Endothelial cell of umbilical vein (primary cell): ENCODE data around the gene DOCK7. TPM values are rescaled to one million over a fixed set of nuclear protein-coding genes. Genes with fewer than 3 reads are reported as not detected.

Source experiments
- BruUV-seq: library from RNA; stranded (reverse); fragments of 400-500 nt; replicated peaks from 2 replicates; lab custom pipeline; 2021; lab: Mats Ljungman, UMichigan
- CTCF ChIA-PET: fragments of 300-600, 350-600 bp; sonication (Branson Sonifier 250); formaldehyde crosslinking; loops from one replicate; lab custom pipeline; 2021; ENCODE audit warnings: antibody characterized with exemption, inconsistent platforms; lab: Charles Lee
- POLR2A ChIA-PET: fragments of 300-600, 350-600 bp; sonication (Branson Sonifier 250); formaldehyde crosslinking; loops from one replicate; lab custom pipeline; 2021; ENCODE audit warnings: antibody characterized with exemption, inconsistent platforms; lab: Charles Lee
- DNase-seq: peaks from one replicate; pipeline ENCODE4 v3.0.0-alpha.2; 2011; ENCODE audit warnings: low read depth, low spot score
- FAIRE-seq: peaks from 2 replicates; lab custom pipeline; 2011; peaks lifted over from hg19 to GRCh38; lab: Jason Lieb, UNC
- H2AFZ ChIP-seq: 2 replicates; pipeline ENCODE4 v1.6.0; 2012; ENCODE audit warnings: low read depth, low read length, control low read depth, inconsistent platforms
- H3K27ac ChIP-seq: 2 replicates; pipeline ENCODE4 v1.5.1; 2011; ENCODE audit warnings: low read depth, mild to moderate bottlenecking, control low read depth, low read length, moderate library complexity; ENCODE audit not compliant: insufficient read depth
- H3K27me3 ChIP-seq, 2 experiments: 2 replicates each; pipeline versions ENCODE4 v1.6.0 to v1.6.1; 2011; ENCODE audit warnings: low read length in 2 of 2, mixed read lengths in 1 of 2; ENCODE audit not compliant: control insufficient read depth in 2 of 2, insufficient read depth in 2 of 2
- H3K36me3 ChIP-seq, 2 experiments: 2 replicates in 1 of 2; 3 replicates in 1 of 2; pipeline ENCODE4 v1.5.1; 2011; ENCODE audit warnings: low read length in 2 of 2, mild to moderate bottlenecking in 1 of 2, moderate library complexity in 1 of 2; ENCODE audit not compliant: control insufficient read depth in 2 of 2, insufficient read depth in 2 of 2; ENCODE audit errors: extremely low read depth in 1 of 2
- H3K4me1 ChIP-seq: 3 replicates; pipeline ENCODE4 v1.5.1; 2011; ENCODE audit warnings: mild to moderate bottlenecking, low read length; ENCODE audit not compliant: control insufficient read depth, insufficient read depth; ENCODE audit errors: extremely low read depth
- H3K4me2 ChIP-seq: 2 replicates; pipeline ENCODE4 v1.6.1; 2011; ENCODE audit warnings: low read length, control low read depth, mixed read lengths; ENCODE audit not compliant: insufficient read depth
- H3K4me3 ChIP-seq, 3 experiments: fragments of 200-600 bp in 1 of 3; sonication (generic), shearing (Covaris generic) in 1 of 3; replicated peaks in 1 of 3; 2 replicates each; pipeline ENCODE4 v1.5.1; 2011 to 2016; ENCODE audit warnings: control low read depth in 3 of 3, low read length in 3 of 3, mild to moderate bottlenecking in 2 of 3, inconsistent platforms in 1 of 3, low read depth in 1 of 3, moderate library complexity in 1 of 3; ENCODE audit not compliant: insufficient read depth in 1 of 3
- H3K79me2 ChIP-seq: 2 replicates; pipeline ENCODE4 v1.6.0; 2012; ENCODE audit warnings: low read length, inconsistent platforms; ENCODE audit not compliant: control insufficient read depth, insufficient read depth
- H3K9ac ChIP-seq: replicated peaks from 2 replicates; pipeline ENCODE3; 2011; ENCODE audit warnings: low read length, control low read depth; ENCODE audit not compliant: insufficient read depth; ENCODE audit errors: extremely low read depth
- H3K9me1 ChIP-seq: replicated peaks from 3 replicates; pipeline ENCODE4 v1.6.0; 2011; ENCODE audit warnings: mild to moderate bottlenecking, low read length; ENCODE audit not compliant: control insufficient read depth, insufficient read depth; ENCODE audit errors: extremely low read depth
- H3K9me3 ChIP-seq: replicated peaks from 2 replicates; pipeline ENCODE4 v1.5.1; 2012; ENCODE audit warnings: low read length, inconsistent platforms; ENCODE audit not compliant: control insufficient read depth, insufficient read depth
- H4K20me1 ChIP-seq: replicated peaks from 2 replicates; pipeline ENCODE3; 2011; ENCODE audit warnings: mild to moderate bottlenecking, low read length; ENCODE audit not compliant: control insufficient read depth, insufficient read depth; ENCODE audit errors: extremely low read depth
- CTCF ChIP-seq, 2 donors: IDR thresholded peaks; 1 replicate in 1 of 2; 2 replicates in 1 of 2; pipeline ENCODE4 v1.5.1; 2011; ENCODE audit warnings: low read length in 2 of 2, mild to moderate bottlenecking in 2 of 2, moderate library complexity in 2 of 2, control low read depth in 1 of 2, inconsistent platforms in 1 of 2, low read depth in 1 of 2; ENCODE audit not compliant: insufficient read depth in 1 of 2; ENCODE audit errors: extremely low read depth in 1 of 2
- EZH2 ChIP-seq: IDR thresholded peaks from 2 replicates; pipeline ENCODE4 v1.6.1; 2012; ENCODE audit warnings: borderline replicate concordance, low read depth, mild to moderate bottlenecking, moderate library complexity, low read length, inconsistent platforms; ENCODE audit not compliant: severe bottlenecking
- FOS ChIP-seq: IDR thresholded peaks from 2 replicates; pipeline ENCODE4 v1.6.1; 2011; ENCODE audit warnings: mild to moderate bottlenecking, low read length, moderate library complexity, borderline replicate concordance; ENCODE audit not compliant: insufficient read depth
- GATA2 ChIP-seq: IDR thresholded peaks from 2 replicates; pipeline ENCODE4 v1.7.0; 2011; ENCODE audit warnings: low read depth, mild to moderate bottlenecking, moderate library complexity, mixed read lengths, low read length; ENCODE audit not compliant: insufficient read length, insufficient read depth
- JUN ChIP-seq: IDR thresholded peaks from 2 replicates; pipeline ENCODE4 v1.6.1; 2011; ENCODE audit warnings: borderline replicate concordance, low read depth; ENCODE audit not compliant: insufficient read length, insufficient read depth
- MAX ChIP-seq: IDR thresholded peaks from 2 replicates; pipeline ENCODE4 v1.6.1; 2011; ENCODE audit not compliant: insufficient read depth, insufficient read length
- MYC ChIP-seq: IDR thresholded peaks from one replicate; pipeline ENCODE4 v1.6.1; 2011; ENCODE audit warnings: mild to moderate bottlenecking, low read depth, low read length
- POLR2A ChIP-seq: IDR thresholded peaks from 2 replicates; pipeline ENCODE4 v1.6.1; 2012; ENCODE audit warnings: low read depth, mild to moderate bottlenecking, control low read depth, low read length
- POLR2AphosphoS5 ChIP-seq: IDR thresholded peaks from 2 replicates; pipeline ENCODE4 v1.6.1; 2012; ENCODE audit warnings: low read depth, mild to moderate bottlenecking, control low read depth, low read length, moderate library complexity; ENCODE audit not compliant: insufficient read depth
- dilution Hi-C: fragments of 300-500 bp; cut with MboI; formaldehyde crosslinking; loops from one replicate; pipeline ENCODE4 v1.15.0; 2019; ENCODE audit warnings: low sequenced_read_pairs; ENCODE audit not compliant: extremely low pct_ligation_motif_present
- intact Hi-C: fragments of 100-400 bp; cut with micrococcal nuclease; formaldehyde crosslinking; loops from one replicate; pipeline ENCODE4 v1.10.0; 2022
- polyA plus RNA-seq, 4 experiments: library from polyadenylated mRNA; depleted of rRNA in 3 of 4; stranded (reverse) in 3 of 4; unstranded in 1 of 4; fragments of >200 nt; gene quantifications; 2 replicates each; pipeline versions ENCODE4 v1.2.1 to v1.2.3, GENCODE V29; 2011 to 2012; ENCODE audit warnings: missing spikeins in 1 of 4
- total RNA-seq: library from RNA; stranded (reverse); gene quantifications from 2 replicates; pipeline ENCODE4 v1.2.3, GENCODE V29; 2021

DOCK7 gene
- total and polyA plus RNA-seq, 2 donors (not counting 3 experiments of a cell fraction or from before 2014, with no cell fraction given), result 9.4 to 31.9 TPM

GRCh38 chr1:62689524-62689923, 1.3 kb upstream of the DOCK7 start:
- Histone ChIP-seq H3K4me3 (peak overlapping the region in 1 of 3 experiments; percentile 29), H3K9me1 (no peaks in the 10 kb centered on the region), H3K4me2 (peak overlapping the region; percentile 87), H3K27me3 (no peaks in the 10 kb centered on the region), H2AFZ (no peak overlapping the region), H3K9ac (peak overlapping the region; percentile 61), H3K4me1 (peaks cover 30% of the 10 kb centered on the region), H4K20me1 (no peaks in the 10 kb centered on the region), H3K36me3 (no peaks in the 10 kb centered on the region), H3K9me3 (no peaks in the 10 kb centered on the region), H3K79me2 (peaks cover 26% of the 10 kb centered on the region), H3K27ac (peak overlapping the region; percentile 86)
- intact Hi-C loops (loop anchor here (1.0 to 2.0 kb wide), 3 partner anchors 93 to 253 kb away; no protein-coding TSS in a partner anchor), dilution Hi-C loops (no loop called here)
- BruUV-seq, result no TSS peak
- POLR2A ChIA-PET, result interaction anchor here (0.8 kb wide), 1 partner anchor 35 kb away, joined by 3 read pairs; no protein-coding TSS in a partner anchor
- FAIRE-seq, result peak; percentile 81
- TF ChIP-seq POLR2AphosphoS5, result peak; percentile 60
- TF ChIP-seq JUN, result peak; percentile 87
- no peak for TF ChIP-seq GATA2
- TF ChIP-seq MYC, result no peak
- TF ChIP-seq POLR2A, result no peak
- peak; percentile 85 for TF ChIP-seq FOS
- peak; percentile 76 for DNase-seq
- CTCF ChIA-PET, result interaction anchor here (0.7 to 2.3 kb wide), 5 partner anchors 9 to 88 kb away, joined by 3 to 8 read pairs (median 3); no protein-coding TSS in a partner anchor

DNA sequence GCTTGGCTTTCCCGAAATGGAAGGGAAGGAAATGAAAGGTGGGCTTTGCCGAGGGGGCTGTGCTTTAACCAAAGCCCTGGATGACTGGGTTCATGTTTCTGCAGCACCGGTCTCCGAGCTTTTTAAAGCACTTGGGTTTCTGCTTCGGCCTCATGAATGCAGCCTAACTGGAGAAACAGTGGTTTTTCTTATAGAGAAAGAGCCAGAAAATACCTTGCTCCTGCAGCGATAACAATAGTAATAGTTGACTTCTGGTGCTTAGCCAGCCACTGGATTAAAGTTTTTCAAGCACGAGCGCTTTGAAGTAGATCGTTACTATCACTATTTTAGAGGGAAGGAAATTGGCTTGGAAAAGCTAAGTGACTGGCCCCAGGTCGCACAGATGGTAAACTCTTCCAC, 500 bp upstream of the DOCK7 start:
- ChIA-PET CTCF (interaction anchor here (0.7 to 2.3 kb wide), 2 partner anchors 35 to 58 kb away, joined by 3 to 8 read pairs; no protein-coding TSS in a partner anchor), POLR2A (no interaction called here)
- Histone ChIP-seq H3K4me3 (peak overlapping the region; percentile 74 to 90 (median 84)), H3K36me3 (no peaks in the 10 kb centered on the region), H3K79me2 (peaks cover 34% of the 10 kb centered on the region), H3K9ac (peak overlapping the region; percentile 92), H3K4me2 (peak overlapping the region; percentile 73), H2AFZ (peak overlapping the region; percentile 99), H4K20me1 (no peaks in the 10 kb centered on the region), H3K27ac (peak overlapping the region; percentile 93), H3K27me3 (no peaks in the 10 kb centered on the region), H3K9me1 (no peaks in the 10 kb centered on the region), H3K4me1 (peaks cover 30% of the 10 kb centered on the region), H3K9me3 (no peaks in the 10 kb centered on the region)
- FAIRE-seq (peak; percentile 50), DNase-seq (no peak)
- TSS peak; percentile 39 for BruUV-seq
- dilution Hi-C loops (no loop called here), intact Hi-C loops (loop anchor here (1.0 to 2.0 kb wide), 4 partner anchors 33 to 252 kb away; no protein-coding TSS in a partner anchor)
- TF ChIP-seq FOS, result no peak
- no peak for TF ChIP-seq POLR2A
- TF ChIP-seq JUN, result no peak
- TF ChIP-seq EZH2, result no peak
- TF ChIP-seq MYC, result no peak
- no peak for TF ChIP-seq POLR2AphosphoS5
- TF ChIP-seq CTCF (IDR thresholded peaks at IDR 0.05; ENCODE audit: extremely low read depth in 1 of 2, insufficient read depth in 1 of 2, low read depth in 1 of 2, low read length in 2 of 2), result no peak
- TF ChIP-seq MAX, result no peak
- TF ChIP-seq GATA2, result no peak
